HG02610 (cell line): ENCODE measurements around the gene DCAF15.

ENCODE experiments used
- ATAC-seq: cut with Tn5 transposase; IDR thresholded peaks from one replicate; pipeline ENCODE4 v1.9.1; 2021; ENCODE audit warnings: mild to moderate bottlenecking, moderate library complexity; ENCODE audit not compliant: unreplicated experiment

The DCAF15 gene

DNA sequence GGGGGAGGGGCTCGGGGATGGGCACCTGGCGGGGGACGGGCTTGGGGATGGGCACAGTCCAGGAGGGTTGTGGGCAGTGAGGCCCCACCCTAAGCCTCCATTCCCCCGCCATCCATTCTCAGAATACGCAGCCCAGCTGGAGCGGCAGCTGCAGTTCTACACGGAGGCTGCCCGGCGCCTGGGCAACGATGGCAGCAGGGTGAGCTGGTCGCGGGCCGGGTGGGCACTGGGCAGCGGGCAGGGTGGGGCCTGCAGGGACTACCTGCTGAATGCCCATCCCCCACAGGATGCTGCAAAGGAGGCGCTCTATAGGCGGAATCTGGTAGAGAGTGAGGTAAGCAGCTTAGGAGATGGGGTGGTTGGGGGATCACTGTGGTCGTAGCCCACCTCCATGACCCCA lies 22.4 kb upstream of the DCAF15 start:
- no peak for ATAC-seq

DNA sequence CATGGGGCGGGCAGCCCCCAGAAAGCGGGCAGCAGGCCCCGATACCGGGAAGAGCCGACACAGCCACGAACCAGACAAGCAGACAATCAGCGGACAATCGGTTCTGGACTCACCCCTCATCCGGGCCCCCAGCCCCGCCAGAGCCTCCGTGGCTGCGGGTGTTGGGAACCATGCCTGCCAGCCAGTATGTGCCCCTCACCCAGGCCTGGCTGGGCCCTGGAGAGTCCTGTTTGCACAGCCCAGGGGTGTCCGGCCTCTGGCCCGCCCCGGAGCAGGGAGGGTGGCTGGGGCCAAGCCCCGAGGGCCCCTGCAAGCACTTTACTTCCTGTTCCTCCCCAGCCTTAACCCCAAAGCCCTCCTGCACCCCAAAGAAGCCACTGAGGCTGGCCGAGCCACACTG lies 21.9 kb upstream of the DCAF15 start:
- ATAC-seq, result no peak

GRCh38 chr19:13931391-13932148 lies 20.7 kb upstream of the DCAF15 start:
- ATAC-seq, result no peak

DNA sequence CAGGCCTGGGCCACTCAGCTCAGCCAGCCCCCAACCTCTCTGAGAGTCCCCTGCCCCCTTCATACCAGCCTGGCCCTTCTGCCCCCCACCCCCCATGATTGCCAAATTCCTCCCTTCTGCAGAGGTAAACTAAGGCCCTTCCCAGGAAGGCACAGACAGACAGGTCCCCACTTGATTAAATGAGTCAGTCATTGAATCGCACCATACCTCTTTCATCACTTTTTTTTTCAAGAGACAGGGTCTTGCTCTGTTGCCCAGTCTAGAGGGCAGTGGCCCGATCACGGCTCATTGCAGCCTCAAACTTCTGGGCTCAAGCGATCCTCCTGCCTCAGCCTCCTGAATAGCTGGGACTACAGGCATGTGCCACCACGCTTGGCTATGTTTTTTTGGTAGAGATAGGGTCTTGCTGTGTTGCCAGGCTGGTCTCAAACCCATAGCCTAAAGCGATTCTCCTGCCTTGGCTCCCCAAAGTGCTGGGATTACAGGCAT lies 20.1 kb upstream of the DCAF15 start:
- no peak for ATAC-seq

DNA sequence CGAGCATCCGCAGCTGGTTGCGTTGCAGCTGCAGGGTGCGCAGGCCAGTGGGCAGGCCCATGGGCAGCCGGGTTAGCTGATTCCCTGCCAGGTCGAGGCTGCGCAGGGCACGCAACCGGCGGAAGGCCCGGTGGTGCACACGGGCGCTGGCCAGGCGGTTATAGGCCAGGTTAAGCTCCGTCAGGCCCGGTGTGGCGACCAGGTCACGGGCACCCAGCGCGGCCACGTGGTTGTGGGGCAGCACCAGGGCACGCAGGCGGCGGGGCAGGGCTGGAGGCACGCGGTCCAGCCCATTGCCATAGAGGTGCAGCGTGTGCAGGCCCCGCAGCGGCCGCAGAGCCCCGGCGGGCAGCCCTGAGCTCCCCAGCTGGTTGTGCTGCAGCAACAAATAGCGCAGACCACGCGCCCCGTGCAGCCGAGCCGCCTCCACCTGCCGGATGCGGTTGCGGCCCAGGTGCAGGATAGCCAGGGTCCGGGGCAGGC lies 19.4 kb upstream of the DCAF15 start:
- ATAC-seq, result no peak

DNA sequence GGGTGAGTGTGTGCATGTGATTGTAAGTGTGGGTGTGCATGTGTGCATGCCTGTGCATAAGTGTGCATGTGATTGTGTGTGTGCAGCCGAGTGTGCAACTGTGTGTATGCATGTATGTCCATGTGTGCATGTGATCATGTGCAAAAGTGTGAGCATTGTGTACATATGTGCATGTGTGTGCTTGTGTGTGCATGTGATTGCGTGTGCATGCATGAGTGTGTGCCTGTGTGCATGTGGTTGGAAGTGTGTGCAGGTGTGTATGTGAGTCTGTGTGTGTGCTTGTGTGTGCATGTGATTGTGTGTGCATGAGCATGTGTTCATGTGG lies 17.6 kb upstream of the DCAF15 start:
- no peak for ATAC-seq

GRCh38 chr19:13935765-13936510 lies 16.4 kb upstream of the DCAF15 start:
- no peak for ATAC-seq

DNA sequence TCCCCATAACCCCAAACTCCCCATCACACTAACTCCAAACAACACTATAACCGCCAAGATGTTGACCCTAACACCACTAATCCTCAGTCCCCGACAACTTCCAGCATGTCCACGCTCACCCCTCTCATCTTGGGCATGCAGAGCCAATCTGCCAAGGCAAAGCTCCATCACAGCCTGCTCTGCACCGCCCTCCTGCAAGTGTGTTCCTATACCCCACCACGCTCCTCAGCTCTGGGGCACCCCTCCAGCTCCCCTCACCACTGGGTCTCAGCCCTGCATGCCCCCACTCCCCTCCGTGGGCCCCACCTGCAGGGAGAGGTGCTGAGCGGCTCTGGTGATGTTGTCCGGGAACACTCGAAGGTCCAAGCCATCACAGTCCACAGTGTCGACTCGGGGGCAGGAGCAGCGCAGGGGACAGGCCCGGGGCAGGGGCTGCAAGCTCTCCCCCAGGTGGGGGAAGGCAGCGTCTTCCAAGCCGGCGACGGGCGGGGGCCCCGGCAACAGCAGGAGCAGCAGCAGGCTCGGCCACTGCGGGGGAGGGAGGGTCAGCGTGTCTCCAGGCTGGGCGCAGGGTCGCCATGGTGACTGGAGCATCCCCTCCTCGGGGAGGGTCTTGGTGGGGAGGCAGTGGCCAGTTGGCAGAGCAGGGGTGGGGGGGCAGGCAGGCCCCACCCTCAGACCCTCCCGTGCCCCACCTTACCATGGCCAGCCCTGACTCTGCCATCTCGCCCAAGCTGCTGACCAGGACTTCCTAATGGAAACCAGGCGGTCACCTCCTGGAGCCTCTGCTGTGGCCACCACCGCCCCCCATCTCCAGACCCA lies 14.6 kb upstream of the DCAF15 start:
- ATAC-seq, result no peak

- no peak for ATAC-seq
Observed at GRCh38 chr19:13938301-13939064, 13.8 kb upstream of the DCAF15 start, which contains the start of gene PODNL1. TSS of gene PODNL1 (minus strand) at chr19:13938417. CDS start at chr19:13938181, 236 bp downstream.

GRCh38 chr19:13942023-13942684 lies 10.2 kb upstream of the DCAF15 start:
- ATAC-seq, result no peak

- ATAC-seq, result no peak
Observed at GRCh38 chr19:13946414-13946813, 5.9 kb upstream of the DCAF15 start.

GRCh38 chr19:13951043-13951442 lies 1.3 kb upstream of the DCAF15 start:
- ATAC-seq, result no peak

GRCh38 chr19:13951799-13952153 lies 533 bp upstream of the DCAF15 start:
- no peak for ATAC-seq

DNA sequence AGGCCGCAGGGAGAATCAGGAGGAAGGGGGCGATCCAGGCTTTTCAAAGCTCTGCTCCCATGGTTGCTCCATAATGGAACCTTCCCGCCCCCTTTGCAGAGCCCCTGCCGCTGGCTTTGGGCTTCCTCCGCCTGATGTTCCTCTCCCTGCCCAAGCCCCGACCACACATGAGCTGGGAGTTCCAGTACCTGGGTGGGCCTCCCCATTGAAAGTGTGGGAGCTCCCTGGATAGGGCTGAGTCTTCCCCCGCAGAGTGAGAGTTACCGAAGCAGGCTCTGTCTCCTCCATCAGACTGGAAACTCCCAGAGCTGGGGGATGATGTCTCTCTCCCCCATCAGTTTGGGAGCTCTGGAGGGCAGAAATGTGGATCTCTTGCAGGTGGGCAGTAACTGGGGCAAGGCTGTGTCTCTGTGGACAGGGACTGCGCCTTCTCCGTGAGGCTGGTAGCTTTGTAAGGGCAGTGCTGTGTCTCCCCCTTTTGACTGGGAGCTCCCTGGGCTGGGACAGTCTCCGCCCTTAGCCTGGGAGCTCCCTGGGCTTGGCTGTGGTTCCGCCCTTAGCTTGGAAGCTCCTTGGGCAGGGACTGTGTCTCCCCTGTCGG lies 722 bp downstream of the DCAF15 start:
- ATAC-seq, result no peak

- no peak for ATAC-seq
Observed at GRCh38 chr19:13954185-13954584, 1.9 kb downstream of the DCAF15 start.

- ATAC-seq, result no peak
Observed at GRCh38 chr19:13955662-13956364, 3.5 kb downstream of the DCAF15 start.

- ATAC-seq, result no peak
Observed at GRCh38 chr19:13956365-13956744, 4.0 kb downstream of the DCAF15 start.

DNA sequence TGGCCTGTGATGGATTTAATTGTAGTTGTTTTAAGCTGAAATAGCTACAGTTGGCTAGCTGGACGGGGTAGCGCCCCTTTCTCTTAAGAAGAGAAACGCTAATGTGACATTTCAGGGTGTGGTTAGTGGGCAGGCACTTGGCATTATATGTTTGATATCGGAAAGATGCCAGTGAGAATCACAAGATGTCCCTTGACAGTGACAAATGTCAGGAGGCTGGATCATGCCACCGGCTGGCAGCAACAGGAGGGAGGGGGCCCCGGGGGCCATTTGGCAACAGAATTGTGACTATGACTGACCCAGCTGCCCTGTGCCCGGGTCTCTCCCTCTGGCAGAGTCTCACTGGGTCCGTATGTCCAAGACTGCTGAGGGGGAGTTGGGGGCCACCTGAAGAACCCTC lies 4.7 kb downstream of the DCAF15 start:
- ATAC-seq, result no peak

- ATAC-seq, result no peak
Observed at GRCh38 chr19:13958043-13958442, 5.7 kb downstream of the DCAF15 start.
